ENCODE results near the gene MSLN.

The MSLN gene

DNA sequence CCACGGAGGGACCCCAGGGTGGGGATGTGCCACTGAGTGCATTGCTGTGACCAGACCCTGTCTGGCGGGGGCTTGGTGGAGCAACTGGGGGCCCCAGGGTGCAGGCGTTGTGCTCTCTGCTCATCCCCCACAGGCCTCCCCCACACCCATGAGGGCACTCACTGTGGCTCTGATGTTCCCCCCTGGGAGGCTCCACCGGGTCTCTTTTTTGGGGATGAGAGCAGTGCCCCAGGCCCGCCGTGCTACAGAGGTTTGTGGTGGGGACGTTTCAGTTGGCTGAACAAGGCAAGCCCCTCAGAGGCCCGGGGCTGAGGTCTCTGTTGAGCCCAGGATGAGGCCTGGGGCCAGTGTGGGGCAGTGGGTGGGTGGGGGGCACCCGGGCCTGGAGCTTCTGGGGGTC is 36.8 kb upstream of the MSLN start:
- DNase-seq = no peak

GRCh38 chr16:724188-725040 is 36.1 kb upstream of the MSLN start:
- DNase-seq = no peak

DNA sequence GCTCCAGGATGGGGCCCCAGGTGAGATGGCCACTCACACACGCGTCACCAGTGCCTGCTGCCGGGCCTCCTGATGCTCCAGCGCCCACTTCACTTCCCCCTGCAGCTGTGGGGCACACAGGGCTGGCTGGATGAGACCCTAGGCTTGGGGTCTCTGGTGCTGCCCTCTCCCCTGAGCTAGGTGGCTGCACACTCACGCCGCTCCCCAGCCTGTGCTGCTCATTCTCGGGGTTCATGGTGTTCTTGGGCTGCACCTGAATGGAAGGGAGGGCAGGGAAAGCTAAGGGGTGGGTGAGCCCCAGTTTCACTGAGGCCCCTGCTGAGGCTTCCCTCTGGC is 35.5 kb upstream of the MSLN start:
- no peak for DNase-seq

DNA sequence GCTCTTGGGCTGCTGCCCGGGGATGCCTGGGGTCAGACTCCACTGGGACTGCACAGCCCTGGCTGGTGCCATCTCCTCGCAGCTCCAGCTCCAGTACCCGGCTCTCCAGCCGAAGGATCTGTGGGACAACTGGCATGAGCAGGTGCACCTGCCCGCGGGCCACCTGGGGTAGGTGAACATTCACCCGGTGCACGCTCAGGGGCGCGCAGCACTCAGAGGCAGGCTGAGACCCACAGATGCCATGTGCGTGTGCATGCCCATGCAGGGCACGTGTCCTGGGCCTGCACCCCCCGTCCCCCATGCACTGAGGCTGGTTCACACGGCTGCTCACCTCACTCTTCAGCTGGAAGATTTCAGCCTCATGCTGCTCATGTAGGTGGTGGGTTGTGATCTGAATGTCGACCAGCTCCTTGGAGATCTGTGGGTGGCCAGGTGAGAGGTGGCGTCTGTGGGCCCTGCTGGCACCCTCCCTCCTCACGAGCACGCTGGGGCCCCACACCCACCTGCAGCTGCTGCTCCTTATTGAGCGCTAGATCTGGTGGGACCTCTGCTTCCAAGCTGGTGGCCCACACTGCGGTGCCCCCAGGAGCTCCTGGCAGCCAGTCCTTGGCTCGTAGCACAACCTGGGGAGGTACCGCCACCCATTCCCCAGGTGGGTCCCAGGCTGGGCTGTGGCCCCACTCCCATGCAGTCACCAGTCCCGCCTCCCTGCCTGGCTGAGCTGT is 34.9 kb upstream of the MSLN start:
- no peak for DNase-seq

DNA sequence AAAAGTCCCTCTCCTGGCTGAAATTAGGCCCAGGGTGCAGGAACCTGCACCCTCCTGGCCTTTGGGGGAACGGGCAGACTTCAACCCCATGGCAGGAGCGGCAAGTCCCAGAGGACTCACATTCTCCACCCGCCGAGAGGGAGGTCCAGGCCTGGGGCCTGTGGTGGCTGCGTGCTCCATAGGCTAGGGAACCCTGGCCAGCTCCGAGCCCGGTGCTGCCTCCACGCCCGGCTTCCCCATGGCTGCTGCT is 34.4 kb upstream of the MSLN start:
- no peak for DNase-seq

GRCh38 chr16:726438-727290 is 33.9 kb upstream of the MSLN start, which contains the start of the genes CCDC78 and HAGHL:
CCDC78 (minus strand) TSS chr16:726443; CDS start chr16:726367, 76 bp downstream.
HAGHL (plus strand) TSS chr16:727106; CDS start chr16:727510, 404 bp downstream.
- peak; percentile 55 for DNase-seq

DNA sequence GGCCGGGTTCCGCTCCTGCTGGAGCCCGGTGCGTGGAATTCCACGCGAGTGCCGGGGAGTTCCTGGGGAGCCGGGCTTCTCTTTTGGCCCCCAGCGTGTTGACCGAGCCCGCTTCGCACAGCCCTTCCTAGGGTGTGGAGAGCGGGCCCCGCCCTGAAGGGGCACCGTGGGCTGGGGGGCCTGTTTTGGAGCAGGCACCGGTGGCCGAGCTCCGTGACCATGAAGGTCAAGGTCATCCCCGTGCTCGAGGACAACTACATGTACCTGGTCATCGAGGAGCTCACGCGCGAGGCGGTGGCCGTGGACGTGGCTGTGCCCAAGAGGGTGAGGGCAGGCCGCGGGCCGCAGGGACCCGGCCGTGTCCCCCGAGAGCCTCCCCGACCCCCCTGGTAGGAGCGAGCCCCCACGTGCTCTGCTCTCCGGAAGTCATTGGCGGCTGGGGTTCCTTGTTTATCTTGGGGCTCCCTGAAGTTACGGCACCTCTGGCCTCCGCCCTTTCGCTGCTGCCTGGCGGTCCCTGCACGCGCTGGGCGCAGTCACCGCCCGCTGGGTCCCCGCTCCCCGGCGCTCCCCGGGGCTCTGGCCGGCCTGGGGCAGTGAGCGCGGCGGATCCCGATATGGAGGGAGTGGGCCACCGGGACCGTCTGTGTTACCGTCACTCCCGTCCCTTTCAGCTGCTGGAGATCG is 33.1 kb upstream of the MSLN start:
- DNase-seq = no peak

DNA sequence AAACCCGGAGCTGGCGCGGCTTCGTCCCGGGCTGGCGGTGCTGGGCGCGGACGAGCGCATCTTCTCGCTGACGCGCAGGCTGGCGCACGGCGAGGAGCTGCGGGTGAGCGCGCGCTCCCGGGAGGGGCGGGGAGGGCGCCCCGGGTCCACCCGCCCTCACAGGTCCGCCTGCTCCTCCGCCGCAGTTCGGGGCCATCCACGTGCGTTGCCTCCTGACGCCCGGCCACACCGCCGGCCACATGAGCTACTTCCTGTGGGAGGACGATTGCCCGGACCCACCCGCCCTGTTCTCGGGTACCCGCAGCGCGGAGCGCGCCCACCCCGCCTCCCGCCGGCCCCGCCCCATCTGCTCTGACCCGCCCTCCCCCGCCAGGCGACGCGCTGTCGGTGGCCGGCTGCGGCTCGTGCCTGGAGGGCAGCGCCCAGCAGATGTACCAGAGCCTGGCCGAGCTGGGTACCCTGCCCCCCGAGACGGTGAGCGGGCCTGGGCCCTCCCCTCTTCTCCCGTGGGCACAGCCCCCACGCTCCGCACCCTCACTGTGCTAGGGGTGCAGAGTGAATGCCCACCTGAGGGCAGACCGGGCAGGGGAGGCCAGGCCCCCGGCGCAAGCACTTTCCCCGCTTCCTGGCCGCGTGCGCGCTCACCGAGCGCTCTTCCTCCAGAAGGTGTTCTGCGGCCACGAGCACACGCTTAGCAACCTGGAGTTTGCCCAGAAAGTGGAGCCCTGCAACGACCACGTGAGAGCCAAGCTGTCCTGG is 32.2 kb upstream of the MSLN start:
- peak; percentile 47 for DNase-seq

GRCh38 chr16:728890-729744 is 31.4 kb upstream of the MSLN start:
- DNase-seq = no peak

- DNase-seq = no peak
These were observed 30.5 kb upstream of the MSLN start for GRCh38 chr16:729768-730665.

- no peak for DNase-seq
These were observed 29.6 kb upstream of the MSLN start for GRCh38 chr16:730666-731509.

DNA sequence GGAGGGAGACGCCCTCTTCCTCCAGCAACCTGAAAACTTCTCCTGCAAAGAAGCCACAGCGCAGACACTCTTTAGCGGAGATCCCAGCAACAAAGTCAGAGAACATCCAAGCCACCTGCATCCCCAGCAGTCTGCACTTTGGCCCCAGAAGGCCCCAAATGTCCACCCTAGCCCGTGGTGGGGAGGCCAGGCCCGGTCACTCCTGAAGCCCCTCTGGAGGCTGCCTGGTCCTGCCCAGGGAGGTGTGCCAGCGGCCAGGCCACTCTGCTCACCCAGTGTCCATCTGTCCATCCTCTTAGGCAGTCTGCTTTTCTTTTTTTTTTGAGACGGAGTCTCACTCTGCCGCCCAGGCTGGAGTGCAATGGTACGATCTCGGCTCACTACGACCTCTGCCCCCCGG is 28.2 kb upstream of the MSLN start:
- DNase-seq = no peak

GRCh38 chr16:732936-733335 is 27.6 kb upstream of the MSLN start:
- no peak for DNase-seq

DNA sequence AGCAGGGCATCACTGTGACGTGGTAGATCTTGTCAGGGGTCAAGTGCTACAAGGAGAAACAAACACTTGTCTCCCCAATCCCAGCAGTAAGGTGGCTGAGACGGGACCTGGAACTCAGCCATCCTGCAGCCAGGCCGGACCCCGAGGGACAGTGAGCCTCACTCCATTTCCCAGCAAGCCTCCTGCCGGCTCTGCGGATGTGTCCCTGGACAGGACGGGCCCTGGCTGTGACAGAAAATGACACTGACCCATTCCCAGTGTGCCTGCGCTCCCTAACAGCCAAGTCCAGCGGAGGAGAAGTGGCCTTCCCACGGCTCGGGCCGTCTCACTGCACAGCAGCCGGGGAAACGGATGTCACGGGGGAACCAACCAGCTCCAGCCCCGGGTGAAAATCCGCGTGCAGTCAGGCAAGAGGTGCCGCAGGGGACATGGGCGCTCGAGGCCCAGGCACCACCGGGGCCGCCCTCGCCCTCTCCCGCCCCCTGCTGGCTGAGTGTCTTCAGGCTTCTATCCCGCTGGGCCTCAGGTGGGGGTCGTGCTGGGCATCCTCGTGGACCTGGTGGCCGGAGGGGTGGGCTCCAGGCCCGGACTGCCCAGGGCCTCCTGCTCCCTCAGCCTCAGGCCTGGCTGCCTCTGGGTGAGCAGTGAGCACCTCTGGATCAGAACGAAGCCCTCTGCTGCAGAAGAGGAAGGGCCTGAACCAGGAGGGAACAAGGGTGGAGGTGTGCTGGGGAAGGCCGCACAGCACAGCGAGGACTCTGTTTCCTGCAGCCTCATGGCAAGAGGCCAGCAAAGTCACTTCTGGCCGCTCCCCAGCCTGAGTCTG is 26.9 kb upstream of the MSLN start:
- no peak for DNase-seq

- DNase-seq = no peak
These were observed 26.1 kb upstream of the MSLN start for GRCh38 chr16:734208-734980.

DNA sequence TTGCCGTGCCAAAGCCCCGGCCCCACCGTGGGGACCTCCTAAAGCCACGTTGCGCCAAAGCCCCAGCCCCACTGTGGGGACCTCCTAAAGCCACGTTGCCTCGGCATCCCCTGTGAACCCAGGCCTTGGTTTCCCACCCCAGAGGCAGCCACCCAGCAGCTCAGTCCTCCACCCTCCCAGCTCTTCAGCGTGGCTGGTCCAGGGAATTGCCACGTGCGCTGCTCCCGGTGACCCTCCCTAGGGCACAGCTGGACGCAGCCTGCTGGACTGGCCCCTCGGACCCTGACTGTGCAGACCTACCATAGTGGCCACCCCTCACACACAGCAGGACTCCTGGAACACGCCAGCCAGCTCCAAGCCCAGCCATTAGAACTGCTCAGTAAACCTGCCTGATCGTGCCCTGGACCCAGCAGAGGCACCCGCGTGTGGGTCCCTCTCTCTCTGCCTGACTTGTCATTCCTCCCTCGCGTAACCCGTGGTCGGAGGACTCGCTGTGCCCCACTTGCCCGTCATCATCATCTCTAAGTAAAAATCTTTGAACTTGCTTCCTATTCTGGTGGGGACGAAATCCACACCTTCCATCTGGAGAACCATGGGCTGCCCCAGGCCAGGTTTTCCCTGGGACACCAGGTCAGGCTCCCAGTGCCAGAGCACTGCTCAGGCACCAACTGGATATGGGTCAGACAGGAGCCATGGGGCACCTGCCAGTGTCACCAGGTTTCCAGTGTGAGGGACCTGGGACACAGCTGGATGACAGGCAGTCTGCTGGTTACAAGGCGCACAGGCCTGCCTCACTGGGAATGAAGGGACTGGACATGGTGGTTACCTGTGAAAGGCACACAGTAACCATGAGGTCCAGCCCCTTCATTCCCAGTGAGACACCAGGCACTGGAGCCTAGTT is 25.3 kb upstream of the MSLN start:
- DNase-seq = no peak

Measured in activated effector memory CD4-positive, alpha-beta T cell treated with Interleukin-2 at 50 U/mL for 16 hours (primary cell).